ENCODE data around the gene PRIM2.
"Not testable (repeated sequence)": the region's sequence is repeated elsewhere in the genome, so short reads cannot be mapped to it uniquely, and the experiment has no call there.

Gene PRIM2

DNA sequence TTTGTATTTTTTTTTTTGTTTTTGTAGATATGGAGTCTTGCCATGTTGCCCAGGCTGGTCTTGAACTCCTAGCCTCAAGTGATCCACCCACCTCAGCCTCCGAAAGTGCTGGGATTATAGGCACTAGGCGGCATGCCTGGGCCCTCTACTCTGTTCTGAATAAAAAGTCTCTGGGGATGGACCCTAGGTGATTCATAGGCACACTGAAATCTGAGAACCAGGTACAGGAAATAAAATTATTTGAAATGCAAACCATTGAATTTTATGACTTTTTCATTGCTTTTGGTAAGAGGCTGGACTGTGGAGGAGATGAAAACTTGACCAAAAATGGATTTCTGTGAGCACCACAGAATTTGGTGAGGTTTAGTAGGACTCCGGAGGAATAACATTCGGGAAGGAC, 117.5 kb downstream of the PRIM2 start:
- CTCF ChIA-PET = no interaction called here
- DNase-seq (ENCODE audit: extremely low spot score) = no peak
- TF ChIP-seq, protein P1, sequence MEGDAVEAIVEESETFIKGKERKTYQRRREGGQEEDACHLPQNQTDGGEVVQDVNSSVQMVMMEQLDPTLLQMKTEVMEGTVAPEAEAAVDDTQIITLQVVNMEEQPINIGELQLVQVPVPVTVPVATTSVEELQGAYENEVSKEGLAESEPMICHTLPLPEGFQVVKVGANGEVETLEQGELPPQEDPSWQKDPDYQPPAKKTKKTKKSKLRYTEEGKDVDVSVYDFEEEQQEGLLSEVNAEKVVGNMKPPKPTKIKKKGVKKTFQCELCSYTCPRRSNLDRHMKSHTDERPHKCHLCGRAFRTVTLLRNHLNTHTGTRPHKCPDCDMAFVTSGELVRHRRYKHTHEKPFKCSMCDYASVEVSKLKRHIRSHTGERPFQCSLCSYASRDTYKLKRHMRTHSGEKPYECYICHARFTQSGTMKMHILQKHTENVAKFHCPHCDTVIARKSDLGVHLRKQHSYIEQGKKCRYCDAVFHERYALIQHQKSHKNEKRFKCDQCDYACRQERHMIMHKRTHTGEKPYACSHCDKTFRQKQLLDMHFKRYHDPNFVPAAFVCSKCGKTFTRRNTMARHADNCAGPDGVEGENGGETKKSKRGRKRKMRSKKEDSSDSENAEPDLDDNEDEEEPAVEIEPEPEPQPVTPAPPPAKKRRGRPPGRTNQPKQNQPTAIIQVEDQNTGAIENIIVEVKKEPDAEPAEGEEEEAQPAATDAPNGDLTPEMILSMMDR (IDR thresholded peaks at IDR 0.05; ENCODE audit: control extremely low read depth, extremely low read depth, low read depth, missing control alignments) = no peak
- POLR2A ChIA-PET = no interaction called here

DNA sequence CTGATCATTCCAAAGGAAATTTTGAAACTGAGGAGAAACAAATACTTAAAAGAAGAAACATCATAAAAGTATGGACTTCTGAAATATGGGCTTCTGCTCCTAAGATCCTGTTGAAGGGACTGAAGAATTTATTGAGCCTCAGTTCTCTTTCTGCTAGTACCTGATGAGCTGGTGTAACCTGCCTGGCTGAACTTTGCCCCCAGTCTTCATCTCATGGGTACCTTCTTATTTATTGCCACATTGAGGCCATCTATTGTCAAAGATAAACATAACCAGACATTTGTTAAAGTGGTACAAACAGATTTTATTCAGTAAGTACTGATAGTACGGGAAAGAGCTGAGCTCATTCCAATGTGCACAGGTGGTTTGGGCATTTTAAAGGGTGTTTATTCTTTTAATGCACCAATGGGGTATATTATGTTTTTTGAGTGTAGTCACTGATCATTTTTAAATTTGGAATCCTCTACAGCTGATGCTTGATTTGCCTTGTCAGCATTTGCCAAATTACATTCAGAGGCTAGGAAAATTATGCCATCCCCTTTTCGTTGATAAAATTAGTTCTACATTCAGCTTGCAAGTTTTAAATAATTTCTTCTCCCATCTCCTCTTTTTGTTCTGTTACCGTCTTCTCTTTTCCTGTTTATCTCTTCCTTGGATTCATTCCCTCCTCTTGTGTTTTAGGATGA, 118.2 kb downstream of the PRIM2 start:
- CTCF ChIA-PET = interaction anchor here (1.0 to 1.5 kb wide), 2 partner anchors 10 to 14 kb away, joined by 4 read pairs; no protein-coding TSS in a partner anchor
- DNase-seq (ENCODE audit: extremely low spot score) = no peak
- TF ChIP-seq, protein P1 (IDR thresholded peaks at IDR 0.05; ENCODE audit: control extremely low read depth, extremely low read depth, low read depth, missing control alignments) = no peak
- POLR2A ChIA-PET = no interaction called here

DNA sequence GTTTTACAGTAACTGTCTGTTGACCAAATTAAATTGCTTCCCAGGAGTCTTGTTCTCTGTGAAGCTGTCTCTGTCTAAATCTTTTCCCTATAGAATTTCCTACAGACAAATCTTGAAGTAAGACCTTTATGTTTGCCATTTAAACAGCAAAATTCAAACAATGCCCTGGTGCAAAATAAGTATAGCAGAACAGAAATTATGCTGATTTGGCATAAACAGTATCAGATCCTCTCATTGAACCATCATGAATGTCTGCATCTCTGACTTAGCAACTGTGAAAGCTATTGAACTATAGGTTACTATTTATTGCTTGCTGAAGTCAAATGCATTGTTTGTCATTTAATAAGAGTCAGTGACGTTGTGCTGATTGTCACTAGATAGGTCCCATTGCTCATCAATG, 123.3 kb downstream of the PRIM2 start:
- CTCF ChIA-PET; DNase-seq (ENCODE audit: extremely low spot score); POLR2A ChIA-PET: not testable (repeated sequence)

GRCh38 chr6:57442133-57442532, 124.7 kb downstream of the PRIM2 start:
- CTCF ChIA-PET; POLR2A ChIA-PET; DNase-seq (ENCODE audit: extremely low spot score): not testable (repeated sequence)

DNA sequence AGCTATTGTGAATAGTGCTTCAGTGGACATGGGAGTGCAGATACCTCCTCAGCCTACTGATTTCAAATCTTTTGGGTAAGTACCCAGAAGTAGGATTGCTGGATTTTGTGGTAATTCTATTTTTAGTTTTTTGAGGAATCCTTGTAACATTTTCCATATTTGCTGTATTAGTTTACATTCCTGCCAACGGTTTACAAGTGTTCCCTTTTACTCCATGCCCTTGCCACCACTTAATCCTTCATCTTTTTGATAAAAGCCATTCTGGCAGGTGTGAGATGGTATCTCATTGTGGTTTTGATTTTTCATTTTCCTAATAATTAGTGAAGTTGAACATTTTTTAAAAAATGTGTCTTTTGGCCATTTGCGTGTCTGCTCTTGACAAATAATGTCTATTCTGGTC, 125.8 kb downstream of the PRIM2 start:
- CTCF ChIA-PET; POLR2A ChIA-PET; DNase-seq (ENCODE audit: extremely low spot score): not testable (repeated sequence)

- DNase-seq (ENCODE audit: extremely low spot score); POLR2A ChIA-PET: not testable (repeated sequence)
- CTCF ChIA-PET = interaction anchor here (1.8 kb wide), 1 partner anchor 9 kb away, joined by 4 read pairs; no protein-coding TSS in a partner anchor
Observed at GRCh38 chr6:57444787-57445186, 127.4 kb downstream of the PRIM2 start.

GRCh38 chr6:57445379-57445778, 127.9 kb downstream of the PRIM2 start:
- CTCF ChIA-PET = interaction anchor here (1.8 kb wide), 1 partner anchor 10 kb away, joined by 4 read pairs; no protein-coding TSS in a partner anchor
- POLR2A ChIA-PET; DNase-seq (ENCODE audit: extremely low spot score): not testable (repeated sequence)

GRCh38 chr6:57445790-57446468, 128.5 kb downstream of the PRIM2 start:
- DNase-seq (ENCODE audit: extremely low spot score); POLR2A ChIA-PET: not testable (repeated sequence)
- CTCF ChIA-PET = interaction anchor here (1.8 kb wide), 1 partner anchor 10 kb away, joined by 4 read pairs; no protein-coding TSS in a partner anchor

- CTCF ChIA-PET = interaction anchor here (0.8 kb wide), 1 partner anchor 11 kb away, joined by 3 read pairs; no protein-coding TSS in a partner anchor
- POLR2A ChIA-PET; DNase-seq (ENCODE audit: extremely low spot score): not testable (repeated sequence)
Observed at GRCh38 chr6:57449496-57450066, 132.2 kb downstream of the PRIM2 start.

DNA sequence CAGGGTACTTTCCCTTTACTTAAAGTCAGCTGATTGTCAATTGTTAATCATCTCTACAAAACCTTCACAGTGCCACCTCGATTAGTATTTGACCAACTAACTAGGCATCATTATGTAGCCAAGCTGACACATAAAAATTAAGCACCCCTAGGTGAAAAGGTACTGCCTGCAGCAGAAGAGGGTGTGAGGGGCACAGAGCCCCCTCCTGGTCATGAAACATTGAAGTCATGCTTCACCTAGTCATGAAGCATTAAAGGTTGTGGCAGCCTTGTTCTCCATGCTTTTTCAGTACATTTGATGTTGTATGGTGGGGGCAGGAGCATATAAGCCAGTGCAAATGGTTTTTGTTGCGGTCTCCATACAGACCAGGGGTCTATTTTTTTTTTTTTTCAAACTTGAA, 142.4 kb downstream of the PRIM2 start:
- CTCF ChIA-PET = interaction anchor here (0.9 kb wide), 1 partner anchor 11 kb away, joined by 3 read pairs; no protein-coding TSS in a partner anchor
- POLR2A ChIA-PET = not testable (repeated sequence)

DNA sequence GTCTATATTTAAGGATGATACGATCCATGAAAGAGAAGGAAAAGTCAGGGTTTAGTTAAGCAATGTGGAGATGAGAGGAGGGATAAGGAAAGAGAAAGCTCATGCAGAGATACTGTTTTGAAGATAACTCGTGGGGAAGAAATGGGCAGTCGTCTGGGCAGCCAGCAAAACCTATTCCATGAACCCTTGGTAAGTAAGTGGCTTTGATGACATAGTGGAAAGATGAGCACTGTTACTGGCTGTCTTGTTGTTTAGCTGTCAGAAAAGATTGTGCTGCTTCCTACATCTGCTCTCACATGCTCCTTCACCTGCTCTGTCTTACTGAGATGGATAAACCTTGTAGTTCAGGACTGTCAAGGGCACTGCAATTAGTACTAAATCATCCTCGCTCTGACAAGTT, 143.6 kb downstream of the PRIM2 start:
- CTCF ChIA-PET; DNase-seq (ENCODE audit: extremely low spot score); POLR2A ChIA-PET: not testable (repeated sequence)

More for the DNA sequence above, 142.4 kb downstream of the PRIM2 start:
- DNase-seq (ENCODE audit: extremely low spot score) = not testable (repeated sequence)

GRCh38 chr6:57463809-57464208, 146.4 kb downstream of the PRIM2 start:
- CTCF ChIA-PET; DNase-seq (ENCODE audit: extremely low spot score); POLR2A ChIA-PET: not testable (repeated sequence)

GRCh38 chr6:57465968-57466367, 148.5 kb downstream of the PRIM2 start:
- CTCF ChIA-PET, POLR2A ChIA-PET: not testable (repeated sequence)

More at GRCh38 chr6:57465968-57466367, 148.5 kb downstream of the PRIM2 start:
- not testable (repeated sequence) for DNase-seq (ENCODE audit: extremely low spot score)
